NT2/D1 (cell line): Measurements from ENCODE around the gene CPXM2.

Experiments used
- YY1 ChIP-seq: IDR thresholded peaks from 2 replicates; pipeline ENCODE4 v1.6.1; 2011; ENCODE audit not compliant: insufficient read length, insufficient read depth
- ZNF274 ChIP-seq: IDR thresholded peaks from 2 replicates; pipeline ENCODE4 v1.6.1; 2011; ENCODE audit warnings: mild to moderate bottlenecking, low read depth, low read length

DNA sequence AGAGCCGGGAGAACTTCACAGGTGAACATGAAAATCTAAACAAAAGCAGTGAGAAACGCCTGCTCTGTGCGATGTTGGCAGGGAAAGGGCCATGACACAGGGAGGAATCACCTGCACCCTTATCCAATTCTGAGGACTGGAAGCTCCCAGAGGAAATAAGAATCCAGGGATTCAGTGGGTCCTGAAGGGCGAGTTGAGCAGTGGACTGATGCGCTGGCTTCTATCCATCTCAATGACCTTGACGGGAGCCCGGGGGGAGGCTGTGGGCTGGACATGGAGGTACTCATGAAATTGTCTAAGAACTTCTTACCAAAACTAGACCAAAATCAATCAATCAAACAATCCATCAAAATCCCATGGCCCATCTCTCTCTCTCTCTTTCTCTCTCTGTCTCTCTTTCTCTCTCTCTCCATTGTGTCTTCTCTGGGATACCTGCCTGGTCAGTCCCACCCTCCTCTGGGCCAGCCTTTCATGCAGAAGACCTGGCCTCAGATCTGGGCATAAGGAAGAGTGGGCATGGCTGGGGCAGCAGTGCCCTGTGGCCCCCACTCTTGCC lies 7.2 kb downstream of the CPXM2 start:
- TF ChIP-seq ZNF274 (no peak), YY1 (no peak)
